Trophoblast cell (in vitro differentiated cells and primary cell): ENCODE measurements around the gene DPH6.

Source experiments
- DNase-seq, 2 donors: peaks; one replicate each; pipeline ENCODE4 v3.0.0-alpha.2; 2016
- H2AFZ ChIP-seq: 2 replicates; pipeline ENCODE4 v1.6.1; 2013; ENCODE audit warnings: low read length, moderate library complexity, mild to moderate bottlenecking; ENCODE audit not compliant: insufficient read depth, poor library complexity
- H2AK5ac ChIP-seq: 2 replicates; pipeline ENCODE4 v1.6.1; 2013; ENCODE audit warnings: mild to moderate bottlenecking, low read length
- H2BK120ac ChIP-seq: 2 replicates; pipeline ENCODE4 v1.6.1; 2013; ENCODE audit warnings: low read length, mild to moderate bottlenecking, moderate library complexity; ENCODE audit not compliant: insufficient read depth, poor library complexity
- H2BK12ac ChIP-seq: 2 replicates; pipeline ENCODE4 v1.6.1; 2013; ENCODE audit warnings: mild to moderate bottlenecking, low read length, moderate library complexity
- H2BK5ac ChIP-seq: 2 replicates; pipeline ENCODE4 v1.6.1; 2013; ENCODE audit warnings: low read length, low read depth, moderate library complexity, mild to moderate bottlenecking; ENCODE audit not compliant: poor library complexity
- H3K14ac ChIP-seq: 2 replicates; pipeline ENCODE4 v1.6.1; 2013; ENCODE audit warnings: mild to moderate bottlenecking, low read length
- H3K18ac ChIP-seq: 2 replicates; pipeline ENCODE4 v1.6.1; 2013; ENCODE audit warnings: mild to moderate bottlenecking, low read length
- H3K23ac ChIP-seq: 2 replicates; pipeline ENCODE4 v1.6.1; 2013; ENCODE audit warnings: low read length
- H3K27ac ChIP-seq: 2 replicates; pipeline ENCODE4 v1.5.1; 2013; ENCODE audit warnings: low read depth, mild to moderate bottlenecking, inconsistent platforms, low read length, moderate library complexity
- H3K27me3 ChIP-seq: 2 replicates; pipeline ENCODE4 v1.6.1; 2013; ENCODE audit warnings: inconsistent platforms, mild to moderate bottlenecking, low read length, moderate library complexity; ENCODE audit not compliant: insufficient read depth
- H3K36me3 ChIP-seq, 2 experiments: 1 replicate in 1 of 2; 2 replicates in 1 of 2; pipeline ENCODE4 v1.6.1; 2013; ENCODE audit warnings: low read length in 2 of 2, mild to moderate bottlenecking in 2 of 2, moderate library complexity in 1 of 2; ENCODE audit not compliant: insufficient read depth in 2 of 2, control insufficient read depth in 1 of 2
- H3K4ac ChIP-seq: 2 replicates; pipeline ENCODE4 v1.6.1; 2013; ENCODE audit warnings: low read depth, mild to moderate bottlenecking, low read length, moderate library complexity
- H3K4me1 ChIP-seq, 2 experiments: 1 replicate in 1 of 2; 2 replicates in 1 of 2; pipeline ENCODE4 v1.6.1; 2013; ENCODE audit warnings: low read length in 2 of 2, mild to moderate bottlenecking in 2 of 2, moderate library complexity in 1 of 2; ENCODE audit not compliant: insufficient read depth in 2 of 2, control insufficient read depth in 1 of 2
- H3K4me2 ChIP-seq: 2 replicates; pipeline ENCODE4 v1.6.1; 2013; ENCODE audit warnings: inconsistent platforms, mild to moderate bottlenecking, low read length, moderate library complexity
- H3K4me3 ChIP-seq: 2 replicates; pipeline ENCODE4 v1.5.1; 2013; ENCODE audit warnings: mild to moderate bottlenecking, low read depth, low read length, inconsistent platforms
- H3K79me1 ChIP-seq: one replicate; pipeline ENCODE4 v1.6.1; 2013; ENCODE audit warnings: low read length
- H3K79me2 ChIP-seq: 2 replicates; pipeline ENCODE4 v1.6.1; 2013; ENCODE audit warnings: low read length, mild to moderate bottlenecking; ENCODE audit not compliant: control insufficient read depth, insufficient read depth, poor library complexity
- H3K9ac ChIP-seq: 2 replicates; pipeline ENCODE4 v1.6.1; 2013; ENCODE audit warnings: mild to moderate bottlenecking, low read length
- H3K9me3 ChIP-seq: 2 replicates; pipeline ENCODE4 v1.6.1; 2013; ENCODE audit warnings: low read depth, mild to moderate bottlenecking, control low read depth, inconsistent platforms, low read length; ENCODE audit not compliant: insufficient read depth
- H4K12ac ChIP-seq: 2 replicates; pipeline ENCODE4 v1.6.1; 2013; ENCODE audit warnings: low read depth, mild to moderate bottlenecking, low read length, moderate library complexity
- H4K8ac ChIP-seq: 2 replicates; pipeline ENCODE4 v1.6.1; 2013; ENCODE audit warnings: low read depth, mild to moderate bottlenecking, low read length, moderate library complexity
- H4K91ac ChIP-seq: one replicate; pipeline ENCODE4 v1.6.1; 2013; ENCODE audit warnings: low read depth, mild to moderate bottlenecking, low read length, moderate library complexity
- WGBS: extraction: QIAGEN DNeasy Blood & Tissue Kit; methylation state at CpG from one replicate; pipeline ENCODE4 v1.1.7; 2013; ENCODE audit warnings: missing lambda C conversion rate; ENCODE audit not compliant: insufficient read length, insufficient coverage; ENCODE audit errors: extremely low coverage; 5-methylcytosine and 5-hydroxymethylcytosine counted together

The DPH6 gene

DNA sequence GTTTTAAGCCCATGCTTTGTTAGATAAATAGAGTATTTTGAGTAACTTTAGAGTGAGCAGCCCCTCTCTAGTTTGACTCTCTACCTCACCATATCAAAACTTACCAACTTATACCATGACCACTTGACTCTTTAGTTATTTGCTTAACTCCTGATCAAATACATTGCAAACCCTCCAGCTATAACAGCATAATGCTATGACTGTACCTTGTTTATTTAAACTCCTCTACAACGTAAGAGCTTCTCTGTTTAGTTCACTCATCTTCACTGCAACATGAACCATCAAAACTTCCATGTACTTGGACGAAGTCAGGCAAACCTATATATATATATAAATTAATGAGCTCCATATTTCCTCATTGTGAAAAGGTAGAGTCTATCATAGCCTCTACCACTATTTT, 218.2 kb downstream of the DPH6 start:
- Histone ChIP-seq H2BK5ac (no peak overlapping the region), H4K8ac (no peak overlapping the region), H3K27ac (no peak overlapping the region), H3K9ac (no peak overlapping the region), H3K4me1 (no peaks in the 10 kb centered on the region), H3K4me3 (no peak overlapping the region), H3K27me3 (no peaks in the 10 kb centered on the region), H2BK12ac (no peak overlapping the region), H2BK120ac (no peak overlapping the region), H3K36me3 (no peaks in the 10 kb centered on the region), H3K9me3 (no peaks in the 10 kb centered on the region), H3K79me1 (peaks cover 2% of the 10 kb centered on the region), H3K18ac (no peak overlapping the region), H2AK5ac (no peak overlapping the region), H3K4me2 (no peak overlapping the region), H4K12ac (no peak overlapping the region), H2AFZ (no peak overlapping the region), H3K14ac (no peak overlapping the region), H3K23ac (no peak overlapping the region), H4K91ac (no peak overlapping the region), H3K4ac (no peak overlapping the region), H3K79me2 (no peaks in the 10 kb centered on the region)
- no peak for DNase-seq
- no CpG with 5 or more reads among the region's 2 CpGs for WGBS

DNA sequence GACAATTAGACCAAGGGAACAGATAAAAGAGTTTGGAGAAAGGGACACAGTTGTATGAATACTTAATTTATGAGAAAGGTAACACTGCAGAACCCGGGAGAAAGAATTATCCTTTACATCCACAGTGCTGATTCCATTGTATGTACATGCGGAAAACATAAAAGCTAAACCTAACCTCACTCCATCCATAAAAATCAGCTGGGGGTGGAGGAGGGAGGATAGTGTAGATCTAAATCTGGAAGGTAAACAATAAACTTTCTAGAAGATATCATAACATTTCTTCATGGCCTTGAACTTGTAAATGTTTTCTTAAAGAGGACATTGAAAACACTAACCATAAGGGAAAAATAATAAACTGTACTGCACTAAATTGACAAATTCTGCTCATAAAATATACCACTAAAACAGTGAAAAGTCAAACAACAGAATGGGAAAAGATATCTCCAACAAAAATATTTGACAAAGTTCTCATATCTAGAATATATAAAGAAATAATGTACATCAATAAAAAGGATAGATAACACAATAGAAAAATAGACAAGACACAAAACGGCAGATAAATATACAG, 220.5 kb downstream of the DPH6 start:
- H3K9me3 ChIP-seq: no peaks in the 10 kb centered on the region
- H2BK120ac ChIP-seq: no peak overlapping the region
- no peak overlapping the region for H2BK5ac ChIP-seq
- H3K79me1 ChIP-seq: no peaks in the 10 kb centered on the region
- no peak overlapping the region for H2BK12ac ChIP-seq
- H3K4ac ChIP-seq: no peak overlapping the region
- no peak overlapping the region for H4K91ac ChIP-seq
- H3K4me1 ChIP-seq: no peaks in the 10 kb centered on the region
- DNase-seq: no peak
- no peak overlapping the region for H3K4me3 ChIP-seq
- H3K79me2 ChIP-seq: no peaks in the 10 kb centered on the region
- no peak overlapping the region for H3K9ac ChIP-seq
- H3K27me3 ChIP-seq: no peaks in the 10 kb centered on the region
- no peaks in the 10 kb centered on the region for H3K36me3 ChIP-seq
- no peak overlapping the region for H3K23ac ChIP-seq
- H2AK5ac ChIP-seq: no peak overlapping the region
- H4K8ac ChIP-seq: no peak overlapping the region
- no peak overlapping the region for H3K4me2 ChIP-seq
- H3K18ac ChIP-seq: no peak overlapping the region
- H3K27ac ChIP-seq: no peak overlapping the region
- H2AFZ ChIP-seq: no peak overlapping the region
- no peak overlapping the region for H4K12ac ChIP-seq
- no CpG with 5 or more reads among the region's 3 CpGs for WGBS
- H3K14ac ChIP-seq: no peak overlapping the region

DNA sequence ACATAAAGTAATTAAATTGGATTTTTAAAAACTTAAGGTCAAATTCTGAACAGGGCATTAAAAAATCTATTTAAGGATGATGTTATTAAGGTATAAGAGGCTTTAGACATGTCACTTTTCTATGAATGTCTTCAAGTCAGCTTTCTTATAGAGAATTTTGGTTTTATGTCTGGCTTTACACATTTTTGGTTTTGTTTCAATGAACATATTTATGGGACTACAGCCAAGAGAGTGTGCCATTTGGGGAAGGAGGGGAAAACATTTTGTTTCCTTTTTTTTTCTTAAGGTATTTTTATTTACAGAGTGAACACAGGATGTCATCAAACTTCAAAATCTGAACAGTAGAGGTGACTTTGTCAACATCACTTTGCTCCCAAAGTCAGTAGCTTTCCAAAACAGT, 222.8 kb downstream of the DPH6 start:
- no peaks in the 10 kb centered on the region for H3K79me1 ChIP-seq
- no peak overlapping the region for H2BK120ac ChIP-seq
- no peak overlapping the region for H3K18ac ChIP-seq
- no peak overlapping the region for H3K4ac ChIP-seq
- H3K4me2 ChIP-seq: no peak overlapping the region
- DNase-seq: no peak
- no peak overlapping the region for H3K4me3 ChIP-seq
- no peak overlapping the region for H3K14ac ChIP-seq
- H2AFZ ChIP-seq: no peak overlapping the region
- H3K23ac ChIP-seq: no peak overlapping the region
- no peak overlapping the region for H4K8ac ChIP-seq
- H3K27ac ChIP-seq: no peak overlapping the region
- no peak overlapping the region for H2BK5ac ChIP-seq
- no peak overlapping the region for H2AK5ac ChIP-seq
- no peak overlapping the region for H4K91ac ChIP-seq
- no peaks in the 10 kb centered on the region for H3K36me3 ChIP-seq
- peaks cover 0 to 2% of the 10 kb centered on the region in 2 experiments for H3K4me1 ChIP-seq
- H3K9ac ChIP-seq: no peak overlapping the region
- no peak overlapping the region for H2BK12ac ChIP-seq
- no peaks in the 10 kb centered on the region for H3K9me3 ChIP-seq
- H3K27me3 ChIP-seq: no peaks in the 10 kb centered on the region
- H4K12ac ChIP-seq: no peak overlapping the region
- H3K79me2 ChIP-seq: no peaks in the 10 kb centered on the region

DNA sequence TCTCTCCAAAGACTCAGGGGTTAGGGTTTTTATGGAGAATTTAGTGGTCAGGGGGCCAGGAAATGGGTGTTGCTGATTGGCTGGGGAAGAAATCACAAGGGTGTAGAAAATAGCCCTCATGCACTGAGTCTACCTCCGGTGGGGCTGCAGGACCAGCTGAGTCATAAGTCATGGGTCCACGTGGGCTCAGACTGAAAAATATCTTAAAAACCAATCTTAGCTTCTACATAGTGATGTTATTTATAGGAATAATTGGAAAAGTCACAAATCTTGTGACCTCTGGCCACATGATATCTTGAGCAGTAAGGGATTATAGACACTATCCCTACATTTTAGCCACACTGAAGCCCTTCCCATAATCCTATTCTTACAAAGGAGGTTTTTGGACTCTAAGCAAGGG, 224.0 kb downstream of the DPH6 start:
- H3K4ac ChIP-seq: no peak overlapping the region
- no peak overlapping the region for H3K14ac ChIP-seq
- no peak overlapping the region for H2BK5ac ChIP-seq
- no peak overlapping the region for H2AK5ac ChIP-seq
- WGBS: no CpG with 5 or more reads among the region's 2 CpGs
- no peaks in the 10 kb centered on the region for H3K9me3 ChIP-seq
- H3K27ac ChIP-seq: no peak overlapping the region
- no peak overlapping the region for H2AFZ ChIP-seq
- H3K18ac ChIP-seq: no peak overlapping the region
- H3K79me1 ChIP-seq: no peaks in the 10 kb centered on the region
- H3K4me3 ChIP-seq: no peak overlapping the region
- no peak overlapping the region for H3K4me2 ChIP-seq
- H3K9ac ChIP-seq: no peak overlapping the region
- no peak overlapping the region for H2BK120ac ChIP-seq
- H3K4me1 ChIP-seq: peaks cover 0 to 2% of the 10 kb centered on the region in 2 experiments
- H2BK12ac ChIP-seq: no peak overlapping the region
- no peak overlapping the region for H4K91ac ChIP-seq
- H4K8ac ChIP-seq: no peak overlapping the region
- DNase-seq: no peak
- H3K79me2 ChIP-seq: no peaks in the 10 kb centered on the region
- H3K23ac ChIP-seq: no peak overlapping the region
- H4K12ac ChIP-seq: no peak overlapping the region
- H3K36me3 ChIP-seq: no peaks in the 10 kb centered on the region
- no peaks in the 10 kb centered on the region for H3K27me3 ChIP-seq
